GM18858 (cell line): Measurements from ENCODE around the gene TEDDM1.

Source experiments
- ATAC-seq: cut with Tn5 transposase; IDR thresholded peaks from one replicate; pipeline ENCODE4 v1.9.1; 2021; ENCODE audit not compliant: unreplicated experiment

Gene TEDDM1

DNA sequence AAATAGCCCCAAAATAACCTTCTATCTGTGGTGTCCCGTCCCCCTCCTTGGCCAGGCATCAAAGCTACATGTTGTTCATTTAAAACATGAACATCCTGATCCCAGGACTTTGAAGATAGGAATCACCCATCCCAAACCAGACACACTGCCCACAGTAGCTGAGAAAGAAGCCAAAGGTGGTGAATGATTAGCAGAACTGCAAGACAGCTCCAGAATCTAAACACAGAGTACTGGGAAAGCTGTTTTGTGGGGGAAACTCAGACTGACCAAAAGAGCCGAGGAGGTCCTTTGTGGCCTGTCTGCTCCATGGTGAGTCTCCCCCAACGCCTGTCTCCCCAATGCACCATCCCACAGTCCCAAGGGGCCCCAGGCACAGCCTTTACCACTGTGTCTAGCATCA is 7.3 kb upstream of the TEDDM1 start:
- ATAC-seq, result no peak

DNA sequence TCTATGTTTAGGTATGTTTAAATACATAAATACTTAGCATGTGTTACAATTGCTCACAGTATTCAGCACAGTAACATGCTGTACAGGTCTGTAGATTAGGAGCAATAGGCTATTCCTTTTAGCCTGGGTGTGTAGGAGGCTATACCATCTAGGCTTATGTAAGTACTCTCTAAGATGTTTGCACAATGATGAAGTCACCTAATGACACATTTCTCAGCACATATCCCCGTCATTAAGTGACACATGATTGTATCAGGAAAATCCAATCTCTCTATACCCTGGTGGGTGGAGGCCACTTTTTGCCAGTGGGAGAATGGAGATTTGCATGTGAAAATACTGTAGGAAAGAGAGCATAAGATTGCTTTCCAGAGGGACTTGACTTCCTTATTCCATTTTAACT is 5.5 kb upstream of the TEDDM1 start:
- ATAC-seq, result no peak

DNA sequence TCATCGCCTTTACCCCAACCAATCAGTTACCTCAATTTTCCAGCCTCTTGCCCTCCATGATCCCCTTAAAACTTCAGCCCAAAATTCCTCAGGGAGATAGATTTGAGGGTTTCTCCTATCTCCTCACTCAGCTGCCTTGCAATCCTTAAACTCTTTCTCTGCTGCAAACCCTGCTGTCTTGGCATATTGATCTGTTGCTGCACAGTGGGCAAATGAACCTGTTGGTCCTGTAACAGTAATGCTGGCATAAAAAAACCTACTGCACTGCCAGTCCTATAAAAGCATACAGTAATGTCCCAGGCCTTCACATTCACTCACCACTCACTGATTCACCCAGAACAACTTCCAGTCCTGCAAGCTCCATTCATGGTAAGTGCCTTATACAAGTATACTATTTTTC is 5.1 kb upstream of the TEDDM1 start:
- ATAC-seq, result no peak

DNA sequence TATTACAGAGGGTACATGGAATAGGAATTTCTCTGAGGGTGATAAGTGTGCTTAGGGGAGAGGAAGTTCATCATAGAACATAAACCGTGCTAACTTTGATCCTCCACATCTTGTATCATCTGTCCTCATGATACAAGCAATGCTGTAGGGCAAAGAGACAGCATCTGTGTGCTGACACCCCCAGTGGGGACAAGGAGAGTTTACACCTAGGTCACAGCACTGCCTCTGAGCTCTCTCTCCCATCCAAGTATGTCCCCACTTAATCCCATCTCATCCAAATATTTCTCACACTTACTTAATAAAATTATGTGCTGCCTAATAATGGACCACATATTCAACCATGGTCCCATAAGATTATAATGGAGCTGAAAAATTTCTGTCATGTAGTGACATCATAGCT is 4.3 kb upstream of the TEDDM1 start:
- no peak for ATAC-seq

DNA sequence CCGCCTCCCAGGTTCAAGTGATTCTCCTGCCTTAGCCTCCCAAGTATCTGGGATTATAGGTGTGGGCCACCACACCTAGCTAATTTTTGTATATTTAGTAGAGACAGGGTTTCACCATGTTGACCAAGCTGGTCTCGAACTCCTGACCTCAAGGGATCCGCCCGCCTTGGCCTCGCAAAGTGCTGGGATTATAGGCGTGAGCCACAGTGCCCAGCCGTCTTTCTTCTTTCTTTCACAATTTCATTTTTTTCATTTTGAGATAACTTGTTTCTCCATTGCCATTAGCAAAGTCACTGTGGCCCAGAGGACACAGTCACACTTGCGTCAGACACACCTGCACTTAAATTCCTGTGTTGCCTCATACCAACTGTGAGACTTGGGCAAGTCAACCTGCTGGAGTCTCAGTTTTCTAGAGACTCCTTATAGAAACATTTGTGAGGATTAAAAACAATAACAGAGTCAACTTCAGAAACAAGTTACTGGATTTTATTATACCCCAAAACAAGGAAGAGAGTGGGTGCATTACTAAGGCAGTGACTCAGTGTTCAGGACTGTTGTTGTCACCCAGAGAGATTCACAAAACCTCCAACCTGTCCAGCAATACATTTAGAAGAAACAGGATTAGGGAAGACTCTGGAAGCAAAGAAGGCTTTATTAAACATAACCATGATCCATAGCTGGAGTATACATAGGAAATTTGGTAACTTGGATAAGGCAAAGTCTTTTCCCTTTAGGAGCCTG is 2.6 kb downstream of the TEDDM1 start:
- no peak for ATAC-seq

DNA sequence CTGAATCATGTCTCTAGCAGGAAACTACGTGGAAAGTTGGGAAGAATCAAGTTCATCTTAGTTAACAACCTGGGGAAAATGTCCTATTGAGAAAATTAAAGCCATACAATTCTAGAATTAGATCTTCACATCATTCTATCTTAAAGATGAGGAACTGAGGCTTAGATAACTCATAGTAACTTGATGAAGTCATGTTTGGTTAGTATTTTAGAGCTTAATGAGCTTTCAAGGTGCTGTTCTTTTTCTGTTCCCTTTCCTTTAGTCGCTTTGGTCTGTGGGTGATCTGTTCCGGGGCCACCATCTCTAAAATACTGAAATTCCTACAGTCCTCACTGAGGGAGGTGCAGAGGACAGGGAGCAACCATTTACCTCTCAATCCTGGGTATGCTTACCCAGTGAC is 4.6 kb downstream of the TEDDM1 start:
- ATAC-seq, result no peak

DNA sequence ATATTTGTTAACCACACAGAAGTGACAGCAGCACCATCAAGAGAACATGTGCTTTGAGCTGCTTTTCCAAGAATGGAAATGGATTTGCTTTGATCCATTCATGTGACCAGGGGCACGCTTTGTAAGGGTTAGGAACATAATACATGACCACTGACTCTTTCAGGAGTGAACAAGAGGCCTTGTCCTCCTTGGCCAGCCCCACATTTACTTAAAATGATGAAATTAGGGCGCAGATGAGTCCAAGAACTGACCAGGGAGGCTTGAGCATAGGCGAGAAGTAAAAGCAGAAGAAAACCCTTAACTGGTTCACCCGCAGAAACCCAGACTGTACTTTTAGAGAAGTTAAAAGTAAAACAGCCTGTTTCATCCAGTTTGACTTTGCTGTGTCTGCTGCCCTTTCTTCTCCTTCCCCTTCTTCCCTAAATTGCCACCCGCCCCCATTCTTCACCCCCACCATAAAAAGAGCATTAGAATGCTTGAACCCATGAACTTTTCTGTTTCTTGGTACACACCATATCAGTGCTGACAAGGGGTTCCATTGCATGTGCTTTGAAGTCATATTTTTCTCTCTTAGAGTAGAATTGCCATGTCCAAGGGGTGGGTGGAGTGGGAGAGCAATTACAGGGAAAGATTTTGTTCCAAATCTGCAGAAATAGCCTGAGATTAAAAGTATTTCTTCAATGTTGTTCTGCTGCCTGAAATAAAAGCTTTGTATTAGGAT is 6.3 kb downstream of the TEDDM1 start:
- no peak for ATAC-seq

DNA sequence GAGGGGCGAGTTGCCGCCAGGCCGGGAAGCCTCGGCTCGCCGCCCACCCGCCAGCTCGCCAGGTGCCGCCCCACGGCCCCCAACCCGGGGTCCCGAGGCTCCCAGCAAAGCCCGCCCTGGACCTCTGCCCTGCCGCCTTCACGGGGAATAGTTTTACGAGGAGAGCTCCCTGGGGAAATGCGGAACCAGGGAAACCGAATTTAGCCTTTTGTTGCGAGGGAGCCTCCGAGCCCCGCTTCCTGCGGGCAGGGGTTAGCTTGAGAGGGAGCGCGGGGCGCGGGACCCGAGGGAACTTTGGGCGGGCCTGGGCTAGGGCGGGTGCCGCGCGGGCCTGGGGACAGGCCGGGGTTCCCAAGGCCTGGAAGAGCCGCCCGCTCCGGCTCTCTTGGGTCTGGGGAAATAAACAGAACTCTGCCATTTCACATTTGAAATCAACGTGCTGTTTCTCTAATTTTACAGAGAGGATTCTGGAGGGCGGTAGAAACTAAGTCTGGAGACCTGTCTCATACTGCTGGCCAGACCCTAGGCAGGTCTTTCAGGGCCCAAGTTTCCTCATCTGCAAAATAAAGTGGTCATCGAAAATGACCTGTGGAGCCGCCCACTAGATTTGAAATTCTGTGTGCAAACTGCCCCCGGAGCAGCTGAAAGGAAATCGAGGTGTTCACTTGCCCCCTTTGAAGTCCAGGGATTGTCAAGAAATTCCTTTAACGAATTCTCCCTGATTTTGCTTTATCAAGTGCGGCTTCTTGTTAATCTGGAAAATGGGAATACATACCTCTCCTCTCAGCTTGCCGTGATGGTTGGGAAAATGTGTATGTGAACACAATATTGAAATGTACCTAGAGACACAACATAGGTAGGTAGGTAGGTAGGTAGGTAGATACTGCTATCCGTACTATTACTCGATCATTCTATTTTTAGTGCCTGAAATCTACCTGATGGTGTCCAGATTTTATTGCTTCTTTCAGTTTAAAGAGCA is 8.1 kb downstream of the TEDDM1 start:
- no peak for ATAC-seq

DNA sequence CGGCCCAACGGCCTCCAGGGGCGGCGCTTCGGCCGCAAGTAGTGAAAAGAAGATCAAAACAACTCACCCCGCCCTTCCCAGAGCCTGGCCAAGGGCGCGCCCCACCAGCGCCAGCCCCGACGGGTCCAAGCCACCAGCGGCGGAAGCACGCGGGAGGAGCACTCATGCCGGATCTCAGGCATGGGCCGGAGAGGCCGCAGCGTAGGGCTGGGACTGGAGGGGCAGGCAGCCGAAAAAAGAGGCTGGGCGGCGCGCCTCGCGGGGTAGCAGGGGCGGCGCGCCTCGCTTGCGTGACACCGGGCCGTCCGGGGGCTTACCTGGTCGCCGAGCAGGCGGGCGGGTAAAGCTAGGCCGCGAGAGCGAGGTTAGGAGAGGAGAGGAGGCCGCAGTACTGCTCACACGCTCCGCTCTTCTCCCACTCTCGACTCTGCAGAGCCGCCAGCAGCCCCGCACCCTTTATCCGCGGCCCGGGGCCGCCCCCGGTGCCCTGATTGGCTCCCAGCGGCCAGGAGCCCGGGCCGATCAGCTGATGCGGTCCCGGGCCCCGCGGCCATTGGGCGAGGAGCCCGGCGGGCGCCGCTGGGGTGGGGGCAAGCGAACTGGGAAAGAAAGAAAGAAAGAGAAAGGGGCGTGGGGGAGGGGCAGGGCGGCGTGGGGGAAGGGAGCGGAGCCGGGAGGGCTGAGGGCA is 9.0 kb downstream of the TEDDM1 start, which contains the start of gene GLUL:
GLUL (minus strand) TSS at position 429 of the 688 bp plus-strand sequence. CDS start 3,053 bp downstream, outside the sequence.
- ATAC-seq, result peak; percentile 50

DNA sequence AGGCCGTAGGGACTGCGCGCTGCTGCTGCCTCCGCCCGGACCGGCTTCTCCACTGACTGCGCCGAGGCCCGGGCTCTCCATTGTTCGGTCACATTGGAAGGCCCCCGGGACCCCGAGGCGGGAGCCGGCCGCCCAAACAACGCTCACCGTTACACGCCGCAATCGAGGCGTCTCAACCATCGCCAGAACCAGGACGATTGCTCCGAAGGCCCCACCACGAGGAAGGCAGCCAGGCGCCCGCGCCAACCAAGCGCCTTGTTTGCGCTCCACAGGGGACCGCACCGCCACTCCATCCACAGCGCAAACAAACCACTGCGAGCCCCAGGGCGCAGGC is 9.5 kb downstream of the TEDDM1 start:
- ATAC-seq, result no peak

DNA sequence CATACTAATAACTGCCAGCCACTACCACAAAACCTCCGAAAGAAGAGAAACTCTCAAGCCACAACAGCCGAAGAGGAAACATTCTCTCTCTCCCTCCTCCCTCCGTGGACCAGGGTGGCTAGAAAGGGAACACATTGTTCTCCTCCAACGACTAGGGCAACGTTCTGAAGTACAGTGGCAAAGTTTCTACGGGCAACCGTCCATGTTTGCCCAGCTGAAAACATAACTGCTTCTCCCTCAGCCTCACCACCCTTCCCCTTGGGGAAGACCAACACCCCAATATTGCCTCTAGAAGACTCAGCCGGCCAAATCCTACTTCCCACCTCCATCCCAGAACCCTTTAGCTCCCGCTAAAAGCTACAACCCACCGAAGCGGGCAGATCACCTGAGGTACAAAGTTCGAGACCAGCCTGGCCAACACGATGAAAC is 10.8 kb downstream of the TEDDM1 start:
- no peak for ATAC-seq

DNA sequence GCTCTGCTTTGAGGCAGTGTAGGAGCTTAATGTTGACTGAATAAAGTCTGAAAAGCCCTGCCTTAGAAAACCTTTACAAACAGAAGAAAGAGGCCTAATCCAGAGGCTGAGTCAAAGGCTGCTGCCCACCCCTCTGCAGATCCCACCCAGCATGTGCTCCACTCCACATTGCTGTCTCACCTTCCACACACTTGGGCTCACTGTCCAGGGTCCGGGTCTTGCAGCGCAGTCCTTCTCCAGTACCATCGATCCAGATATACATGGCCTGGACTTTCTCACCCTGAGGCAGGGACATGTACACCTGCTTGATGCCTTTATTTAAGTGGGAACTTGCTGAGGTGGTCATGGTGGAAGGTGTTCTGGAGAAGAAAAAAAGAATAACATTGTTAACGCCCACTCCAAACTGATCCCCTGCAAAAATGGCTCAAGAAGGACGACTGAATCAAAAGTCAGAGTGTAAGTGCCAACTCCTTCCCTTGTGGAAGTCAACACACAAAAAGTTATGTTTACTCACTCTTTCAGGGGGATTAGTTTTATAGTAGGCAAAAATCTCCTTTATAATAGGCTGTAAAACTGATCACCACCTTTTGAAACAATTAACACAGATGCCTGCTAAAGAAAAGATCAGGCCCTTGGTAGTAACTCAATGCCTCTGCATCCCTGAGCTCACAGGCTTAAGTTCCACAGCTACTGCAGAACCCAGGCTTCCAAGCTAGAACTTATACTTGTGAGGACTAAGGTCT is 11.9 kb downstream of the TEDDM1 start:
- no peak for ATAC-seq

DNA sequence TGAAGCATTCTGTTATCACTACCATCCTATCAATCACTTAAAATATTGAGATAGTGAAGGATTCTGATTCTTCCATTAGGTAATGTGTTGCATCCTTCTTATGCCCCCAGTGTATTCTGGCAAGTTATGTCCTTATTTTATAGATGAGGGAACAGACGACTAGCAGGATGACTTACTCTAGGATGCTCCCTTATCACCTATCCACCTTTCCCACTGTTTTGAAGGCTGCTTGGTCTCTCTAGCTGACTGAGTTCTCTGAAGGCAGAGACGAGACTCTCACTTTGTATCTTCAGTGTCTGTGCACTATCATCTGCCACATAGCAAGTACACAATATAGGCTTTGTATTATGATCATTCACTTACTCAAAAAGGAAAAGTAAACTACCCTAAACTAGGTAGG is 12.9 kb downstream of the TEDDM1 start:
- no peak for ATAC-seq

DNA sequence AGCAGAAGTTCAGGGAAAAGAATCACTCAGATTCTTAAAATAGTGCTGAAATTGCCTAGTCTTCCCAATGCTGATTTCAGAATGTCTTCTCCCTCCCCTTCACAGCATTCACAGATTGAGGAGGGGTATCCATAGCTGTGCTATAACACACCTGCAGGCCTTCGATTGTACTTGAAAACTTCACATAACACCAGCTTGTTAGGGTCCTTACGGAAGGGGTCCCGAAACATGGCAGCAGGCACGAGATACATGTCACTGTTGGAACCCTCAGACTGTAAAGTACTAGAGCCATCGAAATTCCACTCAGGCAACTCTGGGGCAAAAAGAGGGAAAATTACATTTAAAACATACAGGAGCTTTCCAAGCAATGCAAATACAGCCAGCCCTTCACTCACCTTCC is 13.5 kb downstream of the TEDDM1 start:
- no peak for ATAC-seq

DNA sequence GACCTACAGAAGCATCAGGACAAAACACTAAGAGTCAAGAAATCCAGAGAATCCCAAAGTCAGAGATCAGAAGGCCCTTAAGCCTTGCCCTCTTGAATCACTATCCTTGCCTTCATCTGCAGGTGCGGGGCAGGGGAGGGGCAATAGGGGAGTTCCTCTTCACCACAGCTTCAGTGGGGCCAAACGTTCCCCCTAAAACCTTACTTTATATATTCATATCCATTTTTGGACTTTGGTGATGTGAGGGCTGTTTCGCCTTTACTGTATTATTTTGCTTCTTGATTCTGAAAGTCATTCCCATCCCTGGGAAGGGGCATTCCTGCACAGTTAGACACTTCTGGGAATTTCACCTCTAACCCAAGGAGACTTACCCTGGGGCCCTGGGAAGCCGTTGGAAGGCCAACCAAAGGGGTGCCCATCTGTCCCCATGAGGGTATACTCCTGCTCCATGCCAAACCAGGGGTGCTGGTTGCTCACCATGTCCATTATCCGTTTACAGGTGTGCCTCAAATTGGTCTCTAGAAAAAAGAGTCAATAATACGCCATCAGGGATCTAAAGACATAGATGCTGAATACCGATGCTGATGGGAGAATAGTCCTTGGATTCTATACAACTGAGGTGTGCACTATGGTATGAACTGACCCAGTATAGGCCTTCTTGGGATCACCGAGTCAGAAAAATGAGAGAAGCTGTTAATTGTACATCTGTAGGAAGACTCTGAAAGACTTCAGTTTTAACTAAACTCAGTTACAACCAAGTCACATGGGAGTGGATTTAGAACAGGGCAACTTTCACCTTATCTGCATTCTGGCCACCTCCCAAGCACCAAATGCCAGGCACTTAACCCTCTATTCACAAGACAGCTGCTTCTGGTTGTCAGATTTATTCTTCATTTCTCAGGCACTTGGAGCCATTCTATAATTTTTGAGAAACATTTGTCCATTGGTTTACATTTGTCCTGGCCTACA is 14.3 kb downstream of the TEDDM1 start:
- no peak for ATAC-seq

DNA sequence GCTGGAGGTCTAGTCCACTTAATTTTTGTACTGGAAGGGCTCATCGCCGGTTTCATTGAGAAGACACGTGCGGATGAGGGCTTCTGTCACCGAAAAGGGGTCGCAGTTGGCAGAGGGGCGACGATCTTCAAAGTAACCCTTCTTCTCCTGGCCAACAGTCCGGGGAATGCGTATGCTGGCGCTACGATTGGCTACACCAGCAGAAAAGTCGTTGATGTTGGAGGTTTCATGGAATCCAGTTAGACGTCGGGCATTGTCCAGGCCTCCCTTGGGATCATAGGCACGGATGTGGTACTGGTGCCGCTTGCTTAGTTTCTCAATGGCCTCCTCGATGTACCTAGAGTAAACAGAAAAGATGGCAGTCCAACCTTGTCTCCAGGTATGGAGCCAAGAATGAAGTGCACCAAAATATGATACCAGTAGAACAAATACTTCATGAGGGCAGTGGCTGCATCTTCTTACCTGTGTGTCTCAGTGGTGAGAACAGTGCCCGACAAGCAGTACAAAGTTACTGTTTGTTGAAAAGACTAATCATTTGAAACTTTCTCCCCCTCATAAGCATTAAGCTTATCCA is 16.0 kb downstream of the TEDDM1 start:
- ATAC-seq, result no peak

DNA sequence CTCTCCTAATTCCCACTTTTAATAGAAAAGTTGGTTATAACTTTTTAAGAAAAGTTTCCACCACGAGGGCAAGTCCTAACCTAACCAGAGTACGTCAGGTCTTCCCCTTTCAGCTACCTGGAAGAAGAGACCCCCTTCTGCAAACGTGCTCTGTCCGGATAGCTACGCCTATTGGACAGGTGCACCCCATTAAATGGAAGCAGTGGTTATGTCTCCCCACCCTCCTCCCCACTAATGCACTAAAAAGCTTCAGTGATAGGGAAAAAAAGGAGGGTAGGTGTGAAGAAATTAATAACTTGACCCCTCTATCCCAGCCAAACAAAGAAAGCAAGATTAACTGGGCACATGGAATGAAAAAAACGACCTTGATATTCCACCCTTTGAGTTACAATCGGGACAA is 16.5 kb downstream of the TEDDM1 start:
- ATAC-seq, result no peak

DNA sequence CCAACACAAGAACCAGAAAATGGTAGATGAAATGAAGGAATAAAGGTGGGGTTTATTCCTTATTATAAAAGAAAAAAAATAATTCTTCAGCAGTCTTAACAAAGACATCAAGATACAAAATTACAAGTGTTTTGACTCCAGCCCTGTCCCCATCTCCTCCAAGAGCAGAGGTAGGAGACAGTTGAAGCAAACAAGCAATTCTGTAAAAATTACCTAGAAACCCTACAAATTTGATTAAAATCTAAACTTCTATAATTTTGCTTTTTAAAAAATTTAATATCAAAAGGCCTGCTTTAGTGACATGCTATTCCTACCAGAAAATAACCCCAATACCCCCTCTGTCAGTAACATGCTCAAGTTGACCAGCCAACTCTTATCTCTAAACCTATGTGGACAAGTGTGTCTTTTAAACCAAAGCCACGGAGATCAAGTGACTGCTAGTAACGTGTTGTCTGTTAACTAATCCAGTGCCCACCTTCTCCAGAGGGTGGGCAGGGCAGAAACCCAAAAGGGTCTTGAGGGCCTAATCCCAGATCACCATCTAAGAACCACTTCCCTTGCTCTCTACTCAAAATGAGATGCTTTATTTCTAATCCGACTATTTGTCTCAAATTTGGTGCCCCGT is 17.3 kb downstream of the TEDDM1 start:
- ATAC-seq, result no peak
